GM12873 (cell line): ENCODE data around the gene ANKRD55.

Experiments
- CTCF ChIP-seq: IDR thresholded peaks from 2 replicates; pipeline ENCODE4 v1.5.1; 2012; ENCODE audit warnings: low read depth, mild to moderate bottlenecking, moderate library complexity, low read length, control low read depth; ENCODE audit not compliant: insufficient read depth; ENCODE audit errors: missing control alignments

The ANKRD55 gene

GRCh38 chr5:56176155-56176798 lies 56.9 kb downstream of the ANKRD55 start:
- TF ChIP-seq CTCF: no peak

- TF ChIP-seq CTCF: no peak
Observed at GRCh38 chr5:56175488-56175887, 57.6 kb downstream of the ANKRD55 start.

- no peak for TF ChIP-seq CTCF
Observed at GRCh38 chr5:56175021-56175420, 58.1 kb downstream of the ANKRD55 start.

- no peak for TF ChIP-seq CTCF
Observed at GRCh38 chr5:56172241-56172640, 60.9 kb downstream of the ANKRD55 start.

- TF ChIP-seq CTCF: no peak
Observed at GRCh38 chr5:56170557-56170956, 62.6 kb downstream of the ANKRD55 start.

GRCh38 chr5:56169949-56170348 lies 63.2 kb downstream of the ANKRD55 start:
- TF ChIP-seq CTCF: no peak

- TF ChIP-seq CTCF: no peak
Observed at GRCh38 chr5:56169281-56169680, 63.8 kb downstream of the ANKRD55 start.
